ENCODE data around the gene KIF13A.
A peak's percentile ranks its signal among the peaks of the same experiment; 100 is the strongest.
"Not testable (repeated sequence)": the region's sequence is repeated elsewhere in the genome, so short reads cannot be mapped to it uniquely, and the experiment has no call there.

The KIF13A gene

DNA sequence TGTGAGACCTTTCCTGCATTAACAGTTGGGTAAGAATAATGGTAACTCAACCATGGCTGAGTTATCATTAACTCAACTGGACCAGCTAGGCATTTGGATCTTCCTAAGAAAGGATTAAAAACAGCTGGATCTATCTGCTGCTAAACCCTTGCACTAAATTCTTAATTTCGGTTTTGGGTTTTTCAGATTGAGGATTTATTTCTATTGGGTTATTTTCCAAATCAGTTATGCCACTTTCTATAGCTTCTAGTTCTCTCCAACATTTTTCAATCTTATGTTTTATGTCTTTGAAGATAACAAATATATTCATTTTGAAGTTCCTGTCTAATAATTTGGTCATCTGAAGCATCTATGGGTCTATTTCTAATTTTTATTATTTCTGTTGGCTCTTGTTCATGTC lies 92.5 kb downstream of the KIF13A start:
- no peak for FAIRE-seq

DNA sequence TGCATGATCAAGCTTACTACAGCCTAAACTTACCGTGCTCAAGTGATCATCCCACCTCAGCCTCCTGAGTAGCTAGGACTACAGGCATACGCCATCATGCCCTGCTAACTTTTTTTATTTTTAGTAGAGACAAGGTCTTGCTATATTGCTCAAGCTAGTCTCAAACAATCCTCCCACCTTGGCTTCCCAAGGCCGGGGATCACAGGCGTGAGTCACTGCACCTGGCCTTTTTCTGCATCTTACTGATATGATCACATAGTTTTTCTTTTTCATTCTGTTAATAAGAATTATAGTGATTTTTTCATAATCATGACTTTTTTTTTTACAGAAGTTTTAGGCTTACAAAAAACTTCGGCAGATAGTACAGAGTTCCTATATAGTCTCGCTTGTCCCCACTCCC lies 93.2 kb downstream of the KIF13A start:
- FAIRE-seq = no peak

DNA sequence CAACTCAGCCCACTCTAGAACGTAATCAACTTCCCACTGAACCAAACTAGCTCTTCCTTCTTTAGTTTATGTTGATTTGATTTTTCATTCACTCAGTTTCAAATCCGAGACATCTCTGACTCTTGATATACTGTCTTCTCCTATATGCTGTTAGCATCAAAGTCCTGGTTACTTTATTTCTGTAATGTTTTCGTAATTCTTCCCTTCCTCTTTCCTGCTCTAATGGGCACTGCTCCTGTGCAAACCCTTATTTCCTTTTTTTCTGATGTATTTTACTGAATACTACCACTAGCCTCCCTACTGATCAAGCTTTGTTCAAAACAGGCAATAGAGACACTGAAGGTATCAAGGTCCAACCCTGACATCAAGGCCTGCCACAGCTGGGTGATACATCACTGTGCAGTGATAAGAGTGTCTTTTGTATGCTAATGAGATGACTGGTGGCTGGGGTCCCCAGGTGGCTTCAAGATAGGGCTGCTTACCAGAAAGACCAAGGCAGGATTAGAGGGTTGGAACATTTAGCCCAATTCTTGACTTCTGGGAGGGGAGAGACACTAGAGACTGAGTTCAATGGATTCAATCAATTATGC lies 95.2 kb downstream of the KIF13A start:
- FAIRE-seq = no peak

DNA sequence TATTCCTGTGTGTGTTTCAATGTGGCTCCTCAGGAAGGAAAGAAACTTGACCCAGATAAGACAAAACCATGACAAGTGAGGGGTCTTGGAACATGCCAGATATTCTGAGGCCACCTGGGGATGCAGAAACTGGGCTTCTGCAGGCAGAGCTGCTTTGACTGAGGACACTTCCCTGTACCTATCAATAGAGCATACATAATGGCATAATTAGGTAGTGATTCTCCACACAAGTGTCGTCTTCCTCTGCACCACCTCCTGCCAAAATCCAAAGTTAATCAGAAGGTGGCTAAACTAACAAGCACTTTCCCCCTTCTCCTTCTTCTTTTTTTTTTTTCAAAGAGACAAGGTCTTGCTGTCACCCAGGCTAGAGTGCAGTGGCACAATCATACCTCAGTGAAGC lies 97.1 kb downstream of the KIF13A start:
- FAIRE-seq = no peak

DNA sequence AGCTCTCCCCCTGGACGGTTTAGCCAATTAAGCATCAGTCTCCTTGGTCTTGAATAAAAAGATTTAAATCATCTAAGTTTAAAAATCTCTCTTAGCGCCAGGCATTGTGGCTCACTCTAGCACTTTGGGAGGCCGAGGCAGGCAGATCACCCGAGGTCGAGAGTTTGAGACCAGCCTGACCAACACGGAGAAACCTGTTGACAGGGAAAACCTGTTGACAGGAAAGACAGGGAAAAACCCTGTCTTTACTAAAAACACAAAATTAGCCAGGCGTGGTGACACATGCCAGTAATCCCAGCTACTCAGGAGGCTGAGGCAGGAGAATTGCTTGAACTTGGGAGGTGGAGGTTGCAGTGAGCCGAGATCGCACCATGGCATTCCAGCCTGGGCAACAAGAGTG lies 97.7 kb downstream of the KIF13A start:
- not testable (repeated sequence) for FAIRE-seq

DNA sequence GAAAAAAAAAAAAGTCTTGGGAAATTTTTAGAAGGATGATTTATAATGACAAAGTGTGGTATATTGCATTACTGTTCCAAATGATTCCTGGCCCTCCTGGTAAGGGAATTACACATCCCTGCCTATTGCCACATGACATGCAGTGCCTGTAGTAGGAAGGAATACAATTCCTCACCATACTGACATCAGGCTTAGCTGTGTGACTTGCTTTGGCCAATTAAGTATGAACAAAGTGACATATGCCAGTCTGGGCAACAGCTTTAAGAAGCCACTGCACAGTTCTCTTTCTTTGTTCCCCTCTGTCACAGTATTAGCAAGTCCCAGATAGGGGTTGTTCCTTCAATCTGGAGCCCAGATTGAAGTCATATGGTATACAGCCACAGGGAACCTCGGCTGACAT lies 100.5 kb downstream of the KIF13A start:
- FAIRE-seq = no peak

DNA sequence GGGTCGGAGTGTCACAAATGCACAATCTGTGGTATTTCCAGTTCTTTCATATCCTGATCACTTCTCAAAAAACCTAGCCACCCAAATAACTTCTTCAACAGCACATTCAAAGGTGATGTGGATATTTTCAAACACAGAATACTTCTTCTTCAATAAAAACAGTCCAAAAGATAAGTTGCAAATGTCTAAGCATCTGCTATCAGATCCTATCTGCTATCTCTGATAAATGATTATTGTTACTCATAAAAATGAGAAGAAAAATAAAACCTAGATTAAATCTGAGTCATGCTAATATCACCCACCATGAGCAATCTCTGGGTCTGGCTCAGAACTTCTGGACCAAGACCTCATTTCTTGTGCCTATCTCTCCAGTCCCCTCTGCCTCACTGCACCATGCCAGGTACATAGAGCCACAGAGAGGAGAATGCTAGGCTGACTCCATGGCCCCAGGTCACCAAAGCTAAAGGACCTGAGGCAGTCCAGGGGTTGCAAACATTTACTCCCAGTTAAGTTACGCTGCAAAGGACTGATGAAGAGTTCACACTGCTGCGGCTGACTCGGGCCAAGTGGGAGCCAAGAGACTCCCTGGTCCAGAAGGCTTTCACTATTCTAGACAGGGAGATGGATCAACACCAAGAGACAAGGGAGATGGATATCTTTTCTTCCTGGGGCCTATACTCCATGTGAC lies 101.4 kb downstream of the KIF13A start:
- no peak for FAIRE-seq

DNA sequence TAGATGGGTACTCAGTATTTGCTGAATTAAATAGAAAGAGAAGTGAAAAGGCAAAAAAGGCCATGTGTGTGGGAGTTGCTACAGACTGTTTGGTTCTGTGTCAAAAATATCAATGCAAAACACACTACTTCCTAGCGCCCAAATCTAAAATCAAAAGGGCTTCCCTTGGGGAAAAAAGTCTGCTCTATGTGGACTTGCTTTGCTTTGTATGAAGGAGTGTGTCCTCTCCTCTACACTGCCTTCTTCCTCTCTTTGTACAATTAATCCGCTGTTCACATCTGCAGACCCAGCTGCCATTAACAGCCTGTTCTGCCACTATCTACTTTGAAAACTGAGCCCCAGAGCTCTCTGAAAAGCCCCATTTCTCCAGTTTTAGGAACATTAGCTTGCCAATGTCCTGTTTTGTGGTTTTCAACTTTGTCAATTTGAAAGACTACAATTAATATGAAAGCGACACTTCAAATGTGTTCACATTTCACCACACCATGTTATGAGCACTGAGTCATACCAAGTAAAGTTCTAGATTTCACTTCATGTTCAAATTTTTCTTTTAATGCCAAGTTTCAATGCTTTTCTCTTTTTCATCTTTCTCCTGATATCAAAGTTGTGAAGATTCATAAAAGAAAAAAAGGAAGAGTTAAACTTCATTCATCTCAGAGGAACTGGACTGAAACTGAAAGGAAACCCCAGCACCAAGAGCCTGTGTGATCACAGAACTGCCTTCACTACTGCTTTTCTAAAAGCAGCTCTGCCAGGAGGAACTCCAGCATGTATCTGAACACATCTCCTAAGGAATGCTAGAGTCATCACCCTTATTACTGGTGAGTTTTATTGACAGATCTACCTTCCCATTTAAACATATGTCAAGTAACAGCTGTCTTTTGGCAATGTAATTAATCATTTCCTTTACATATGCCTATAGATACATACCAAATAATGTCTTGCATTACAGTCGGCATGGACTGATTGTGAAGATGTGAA lies 102.6 kb downstream of the KIF13A start:
- no peak for FAIRE-seq

DNA sequence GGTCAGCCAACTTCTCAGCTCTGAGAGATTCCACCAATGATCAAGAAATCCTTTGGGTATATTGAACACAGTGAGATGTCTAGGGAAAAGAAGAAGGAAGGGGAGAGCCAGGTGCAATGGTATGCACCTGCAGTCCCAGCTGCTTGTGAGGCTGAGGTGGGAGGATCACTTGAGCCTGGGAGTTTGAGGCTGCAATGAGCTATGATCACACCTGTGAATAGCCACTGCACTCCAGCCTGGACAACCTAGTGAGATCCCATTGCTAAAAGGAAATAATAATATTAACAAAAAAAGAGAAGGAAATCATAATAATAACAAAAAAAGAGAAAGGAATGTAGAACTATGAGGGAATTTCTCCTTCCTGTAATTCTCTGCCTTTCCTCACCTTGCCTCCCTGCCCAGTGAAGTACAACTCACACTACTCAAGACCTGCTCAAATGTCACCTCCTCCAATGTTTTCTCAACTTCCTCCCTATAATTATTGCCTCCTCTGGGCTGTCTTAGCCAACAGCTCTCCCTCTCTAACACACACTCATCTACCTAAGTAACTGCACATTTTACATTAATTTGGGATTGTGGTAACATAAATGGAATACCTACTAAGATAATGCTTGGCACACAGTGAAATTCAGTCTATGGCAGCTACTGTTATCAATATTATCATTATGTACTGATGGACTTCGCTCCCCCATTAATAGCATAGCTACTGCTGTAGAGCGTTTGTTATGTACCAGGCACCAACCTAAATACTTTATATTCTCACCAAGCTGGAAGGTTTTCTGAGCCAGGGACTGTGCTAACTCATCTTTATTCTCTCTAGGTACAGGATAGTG lies 103.6 kb downstream of the KIF13A start:
- no peak for FAIRE-seq

DNA sequence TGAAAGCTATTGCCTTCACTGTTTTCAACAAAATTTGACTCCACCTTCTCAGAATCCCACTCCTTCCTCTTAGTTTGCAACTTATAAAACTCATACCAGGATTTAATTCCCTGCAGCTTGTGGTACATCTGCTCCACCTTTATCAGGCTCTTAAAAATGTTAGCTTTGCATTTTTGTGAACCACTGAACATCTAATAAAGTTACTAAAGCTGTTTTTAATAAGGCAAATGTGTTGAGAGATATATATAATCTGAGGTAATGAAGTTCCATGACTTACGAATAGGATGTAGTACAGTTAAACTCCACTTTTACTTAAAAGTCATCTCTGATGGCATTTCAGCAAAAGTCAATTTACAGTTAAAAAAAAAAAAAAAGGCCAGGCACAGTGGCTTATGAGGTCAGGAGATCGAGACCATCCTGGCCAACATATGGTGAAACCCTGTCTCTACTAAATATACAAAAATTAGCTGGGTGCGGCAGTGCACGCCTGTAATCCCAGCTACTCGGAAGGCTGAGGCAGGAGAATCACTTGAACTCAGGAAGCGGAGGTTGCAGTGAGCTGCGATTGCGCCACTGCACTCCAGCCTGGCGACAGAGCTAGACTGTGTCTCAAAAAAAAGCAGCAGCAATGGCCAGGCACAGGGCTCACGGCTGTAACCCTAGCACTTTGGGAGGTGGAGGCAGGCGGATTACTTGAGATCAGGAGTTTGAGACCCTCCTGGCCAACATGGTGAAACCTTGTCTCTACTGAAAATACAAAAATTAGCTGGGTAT lies 106.2 kb downstream of the KIF13A start:
- no peak for FAIRE-seq

DNA sequence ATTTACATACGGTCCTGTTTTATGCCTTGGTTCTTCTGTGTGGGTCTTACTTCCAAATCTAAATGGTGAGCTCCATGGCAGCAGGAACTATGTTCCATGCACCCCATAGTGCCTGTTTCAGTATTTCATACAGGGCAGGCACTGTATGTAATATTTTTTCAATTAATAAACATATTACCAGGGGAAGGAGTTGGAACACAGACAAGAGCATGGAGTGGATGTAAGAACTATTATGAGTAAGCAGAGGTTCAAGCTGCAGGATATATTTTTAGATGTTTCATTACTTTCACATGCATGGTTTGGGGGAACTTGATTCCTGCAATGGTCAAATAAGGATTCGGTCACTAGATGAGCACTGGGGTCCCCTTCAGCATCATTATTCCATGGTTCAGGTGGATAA lies 108.3 kb downstream of the KIF13A start:
- no peak for FAIRE-seq

DNA sequence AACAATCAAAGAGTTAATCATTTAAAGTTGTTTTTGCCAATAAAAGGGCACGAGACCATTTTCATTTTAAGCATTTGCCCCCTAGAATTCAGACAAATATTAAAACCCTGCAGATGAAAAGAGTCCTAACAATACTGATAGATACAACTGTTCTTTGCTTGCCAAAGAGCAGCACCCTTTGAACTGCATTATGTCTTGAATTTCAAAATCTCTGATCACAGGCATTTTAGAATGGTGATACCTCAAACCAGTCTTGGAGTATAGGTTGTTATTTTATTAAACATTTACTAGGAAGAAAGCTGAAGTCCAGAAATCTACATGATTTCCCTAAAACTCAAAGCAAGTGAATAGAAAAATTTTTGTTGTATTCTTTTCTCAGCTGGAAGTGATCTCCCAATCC lies 108.7 kb downstream of the KIF13A start:
- no peak for FAIRE-seq

DNA sequence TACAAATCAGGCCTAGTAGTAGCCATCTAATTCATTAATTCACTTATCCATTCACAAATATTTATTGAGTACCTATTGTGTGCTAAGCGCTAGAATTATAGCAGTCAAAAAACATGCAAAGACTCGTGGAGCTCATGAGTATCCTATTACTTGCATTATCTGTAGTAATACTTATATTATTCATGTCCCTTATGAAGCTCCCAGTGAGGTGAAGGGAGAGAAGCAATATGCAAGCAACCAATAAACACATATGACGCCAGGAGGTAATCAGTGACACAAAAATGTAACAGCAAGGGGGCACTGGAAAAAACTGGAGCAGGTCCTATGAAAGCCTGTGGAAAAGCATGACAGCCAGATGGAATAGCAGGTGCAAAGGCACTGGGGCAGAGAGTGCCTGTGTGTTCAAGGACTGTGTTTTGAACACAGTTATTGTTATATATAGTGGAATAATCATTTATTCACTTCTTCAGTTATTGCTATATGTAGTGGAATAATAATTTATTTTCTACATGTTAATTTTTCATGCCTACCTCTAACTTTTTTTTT lies 109.5 kb downstream of the KIF13A start:
- FAIRE-seq = no peak

DNA sequence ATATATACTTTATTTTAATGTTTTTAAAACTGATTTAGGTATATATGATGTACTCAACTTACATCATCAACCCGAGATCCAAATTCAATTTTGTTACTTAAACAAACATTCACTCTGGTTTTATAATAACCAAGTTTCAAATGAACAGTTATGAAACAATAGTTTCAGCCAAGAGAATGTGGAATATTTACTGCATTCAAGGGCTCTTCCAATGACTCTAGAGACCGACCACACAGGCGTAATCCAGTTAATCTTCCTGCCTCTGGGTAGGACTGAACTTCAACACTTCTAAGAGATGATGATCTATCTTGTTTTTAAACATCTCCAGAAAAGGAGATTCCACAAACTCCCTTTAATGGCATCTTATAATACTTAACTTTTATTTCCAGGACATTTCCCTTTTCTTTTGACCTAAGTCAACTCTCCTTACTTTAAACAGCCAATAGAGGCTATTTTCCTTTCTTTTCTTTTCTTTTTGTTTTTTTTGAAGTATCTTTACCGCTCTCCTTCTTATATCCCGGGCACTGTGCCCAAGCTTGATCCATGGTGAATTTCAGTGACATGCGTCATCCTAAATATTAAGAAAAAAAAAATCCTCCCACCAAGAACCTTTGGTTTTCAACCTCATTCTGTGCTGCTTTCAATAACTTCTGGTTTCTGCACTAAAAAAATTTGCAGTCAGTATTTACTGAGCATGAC lies 110.1 kb downstream of the KIF13A start:
- no peak for FAIRE-seq

DNA sequence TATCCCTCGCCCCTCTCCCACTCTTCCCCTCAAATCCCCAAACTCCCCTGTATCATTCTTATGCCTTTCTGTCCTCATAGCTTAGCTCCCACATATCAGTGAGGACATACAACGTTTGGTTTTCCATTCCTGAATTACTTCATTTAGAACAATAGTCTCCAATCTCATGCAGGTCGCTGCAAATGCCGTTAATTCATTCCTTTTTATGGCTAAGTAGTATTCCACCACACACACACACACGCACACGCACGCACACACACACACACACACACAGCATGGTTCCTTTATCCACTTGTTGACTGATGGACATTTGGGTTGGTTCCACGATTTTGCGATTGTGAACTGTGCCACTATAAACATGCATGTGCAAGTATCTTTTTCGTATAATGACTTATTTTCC lies 112.7 kb downstream of the KIF13A start:
- FAIRE-seq = no peak

DNA sequence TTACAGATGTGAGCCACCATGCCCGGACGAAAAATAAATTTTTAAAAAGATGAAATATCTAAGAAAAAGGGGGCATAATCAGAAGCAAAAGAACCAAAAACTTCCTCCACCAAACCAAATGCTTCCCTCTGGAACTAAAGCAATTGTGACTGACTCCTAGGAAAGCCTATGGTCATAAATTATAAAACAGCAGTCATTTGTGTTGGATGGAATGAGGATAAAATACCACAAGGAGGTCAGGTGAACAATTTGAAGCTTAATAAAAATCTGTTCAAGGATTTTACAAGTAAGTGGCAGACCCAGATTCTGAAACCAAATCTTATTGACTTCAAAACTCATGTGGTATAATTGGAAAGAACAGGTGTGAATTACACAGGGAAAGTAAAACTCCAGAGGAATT lies 114.5 kb downstream of the KIF13A start:
- no peak for FAIRE-seq

DNA sequence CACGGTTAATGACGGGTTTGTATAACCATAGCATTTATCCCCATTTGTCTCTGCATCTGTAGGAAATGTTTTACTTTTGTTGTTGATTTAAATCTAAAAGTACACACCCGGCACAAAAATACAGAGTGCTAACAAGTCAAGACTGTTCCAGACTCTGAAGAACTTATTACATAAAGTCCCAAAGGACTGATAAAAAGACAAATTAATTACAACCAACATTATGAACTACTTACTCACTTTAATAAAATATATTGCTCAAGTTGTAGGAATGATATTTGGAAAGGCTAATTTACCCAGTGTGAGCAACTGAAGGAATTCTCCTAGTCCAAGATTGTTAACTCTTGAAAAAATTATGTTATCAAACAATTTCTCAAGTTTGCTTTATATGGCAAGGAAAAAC lies 115.6 kb downstream of the KIF13A start:
- FAIRE-seq = peak; percentile 72

DNA sequence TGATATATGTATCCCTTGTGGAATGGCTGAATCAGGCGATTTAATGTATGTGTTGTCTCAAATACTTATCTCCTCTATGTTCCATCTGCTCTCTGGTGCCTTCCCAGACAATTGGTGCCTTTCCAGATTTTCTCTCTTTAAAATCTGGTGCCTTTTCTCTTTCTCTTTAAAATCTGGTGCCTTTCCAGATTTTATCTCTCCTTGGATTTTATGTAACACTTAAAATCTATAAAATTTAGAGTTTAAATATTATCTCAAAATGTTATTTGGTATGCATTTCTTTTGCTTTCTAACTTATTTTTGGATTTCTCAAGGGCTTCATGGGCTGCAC lies 116.3 kb downstream of the KIF13A start:
- FAIRE-seq = no peak

DNA sequence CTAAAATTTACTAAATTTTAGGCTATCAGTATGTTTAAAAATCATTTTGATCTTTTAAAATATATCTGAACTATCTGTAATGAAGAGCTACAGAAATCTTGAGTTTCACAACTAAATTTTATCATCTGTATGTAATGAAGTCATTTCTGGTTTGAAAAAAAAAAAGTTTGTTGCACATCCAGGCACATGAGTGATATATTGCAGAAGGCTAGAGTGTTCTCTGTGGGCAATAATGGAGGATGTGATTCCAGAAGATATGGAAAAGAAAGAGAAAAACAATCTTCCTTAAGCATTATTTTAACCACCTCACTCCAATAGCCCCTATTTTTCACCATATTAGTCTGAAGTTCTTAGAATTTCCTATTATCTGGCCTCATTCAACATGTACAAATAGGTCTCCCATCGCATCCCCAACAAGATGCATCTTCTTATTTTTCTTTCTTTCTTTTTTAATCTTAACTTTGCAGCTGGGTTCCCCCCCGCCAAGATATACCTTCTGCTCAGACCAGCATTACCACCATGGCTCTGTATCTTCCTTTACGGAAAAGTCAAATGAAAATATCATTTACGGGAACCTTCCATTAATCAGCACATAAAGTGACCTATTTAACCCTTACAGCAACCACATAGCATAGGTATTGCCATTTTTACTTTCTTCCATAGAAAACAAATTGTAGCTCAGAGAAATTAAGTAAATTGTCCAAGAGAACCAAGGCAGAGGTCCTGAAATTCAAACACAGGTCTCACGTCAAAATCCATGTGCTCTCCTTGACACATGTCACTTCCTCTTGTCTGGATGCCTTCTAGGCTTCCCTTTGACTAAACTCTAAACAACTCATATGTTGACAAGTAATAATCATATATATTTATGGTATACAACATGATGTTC lies 116.9 kb downstream of the KIF13A start:
- no peak for FAIRE-seq

DNA sequence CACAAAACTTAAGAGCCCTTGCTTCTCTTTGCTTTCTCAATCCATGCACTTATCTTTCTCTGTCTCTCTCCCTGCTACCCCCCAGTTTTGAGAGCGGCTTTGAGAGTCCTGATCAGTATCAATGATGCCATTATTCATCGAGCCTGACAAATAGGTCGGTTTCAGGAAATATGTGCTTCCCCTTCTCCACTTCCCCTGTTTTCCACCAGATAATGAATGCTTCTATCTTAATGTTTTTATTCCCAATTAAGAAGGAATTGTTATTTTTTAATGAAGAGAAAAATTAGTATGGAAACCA lies 117.7 kb downstream of the KIF13A start:
- no peak for FAIRE-seq

Data from endometrium (tissue), 2 donors.